GM18907 (cell line): ENCODE results near the gene SPIRE2.
"Not testable (repeated sequence)": the region's sequence is repeated elsewhere in the genome, so short reads cannot be mapped to it uniquely, and the experiment has no call there.

Experiments used
- ATAC-seq: cut with Tn5 transposase; IDR thresholded peaks from one replicate; pipeline ENCODE4 v1.9.1; 2021; ENCODE audit warnings: mild to moderate bottlenecking, moderate library complexity; ENCODE audit not compliant: unreplicated experiment

The SPIRE2 gene

DNA sequence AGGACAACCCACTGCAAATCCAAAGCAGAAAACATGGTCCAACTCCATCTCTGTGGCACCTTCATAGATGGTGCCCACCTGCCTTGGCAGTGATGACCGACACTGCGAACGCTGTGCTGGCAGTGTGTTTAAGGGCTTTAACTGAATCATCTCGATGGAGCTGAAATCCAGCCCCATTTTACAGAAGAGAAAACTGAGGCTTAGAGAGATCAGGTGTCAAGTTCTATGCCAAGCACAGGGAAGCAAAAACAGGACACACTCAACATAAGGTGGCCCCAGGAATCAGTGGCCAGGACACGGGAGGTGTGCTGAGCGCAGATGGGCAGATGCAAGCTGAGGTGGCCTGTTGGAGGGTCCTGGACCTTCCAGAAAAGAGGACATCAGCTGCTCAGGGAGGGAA lies 34.5 kb downstream of the SPIRE2 start:
- ATAC-seq: no peak

DNA sequence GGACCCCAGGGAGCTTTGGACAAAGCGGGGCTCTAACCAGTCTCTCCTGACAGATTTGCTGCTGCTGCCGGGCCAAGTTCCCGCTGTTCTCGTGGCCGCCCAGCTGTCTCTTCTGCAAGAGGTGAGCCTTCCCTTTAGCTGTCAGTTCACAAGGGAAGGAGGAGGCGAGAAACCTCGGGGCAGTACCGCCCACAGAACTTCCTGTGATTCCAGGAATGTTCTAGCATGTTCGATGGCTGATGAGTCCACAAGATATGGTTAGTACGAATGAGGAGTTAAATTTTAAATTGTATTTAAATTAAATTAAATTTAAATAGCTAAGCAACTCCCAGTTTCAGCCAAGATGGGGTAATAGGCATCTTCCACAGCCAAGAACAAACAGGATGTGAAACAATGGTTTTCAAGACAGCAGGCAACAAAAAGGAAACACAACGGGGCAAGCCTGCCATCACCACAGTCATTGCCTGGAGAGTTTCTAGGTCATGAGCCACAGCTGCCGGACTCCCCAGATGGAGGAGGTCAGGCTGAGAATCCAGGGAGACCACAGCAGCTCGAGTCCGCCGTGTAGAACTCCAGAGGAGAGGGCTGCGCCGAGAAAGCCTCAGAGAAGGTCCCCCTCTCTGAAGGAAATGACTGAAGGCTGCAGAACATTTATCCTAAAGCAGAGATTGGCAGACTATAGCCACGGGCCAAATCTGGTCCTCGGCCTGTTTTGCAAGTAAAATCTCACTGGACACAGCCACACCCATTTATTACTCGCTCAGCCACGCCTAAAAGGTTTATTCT lies 35.7 kb downstream of the SPIRE2 start:
- peak; percentile 75 for ATAC-seq

DNA sequence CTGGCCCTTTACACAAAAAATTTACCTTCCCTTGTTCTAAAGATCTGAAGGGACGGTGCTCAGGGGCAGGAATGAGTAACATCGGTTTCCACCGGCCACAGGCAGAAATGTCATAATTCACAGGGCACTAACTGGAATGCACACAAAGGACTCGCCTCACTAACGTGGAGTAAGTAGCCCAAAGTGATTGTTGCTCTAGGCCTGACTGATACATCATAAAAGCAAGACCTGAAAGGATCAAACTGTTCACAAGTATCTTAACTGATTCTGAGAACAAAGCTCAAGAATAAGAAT lies 36.2 kb downstream of the SPIRE2 start:
- ATAC-seq: no peak

DNA sequence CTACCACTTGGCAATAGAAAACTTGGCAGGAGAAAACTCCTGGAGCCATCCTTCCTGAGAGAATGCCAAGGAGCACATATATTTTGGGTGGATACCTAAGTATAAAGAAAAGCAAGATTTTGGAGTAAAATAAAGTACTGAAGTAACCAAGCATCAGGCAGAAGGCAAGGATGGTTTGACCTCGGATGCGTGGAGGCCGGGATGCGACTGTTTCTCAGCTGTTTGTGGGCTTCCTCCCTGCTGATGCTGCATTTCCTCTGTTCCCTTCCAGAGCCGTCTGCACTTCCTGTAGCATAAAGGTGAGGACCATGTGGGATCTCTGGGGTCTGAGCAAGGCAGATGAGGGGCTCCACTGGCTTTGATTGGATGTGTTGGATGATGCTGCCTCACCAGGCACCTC lies 39.6 kb downstream of the SPIRE2 start:
- ATAC-seq: no peak

DNA sequence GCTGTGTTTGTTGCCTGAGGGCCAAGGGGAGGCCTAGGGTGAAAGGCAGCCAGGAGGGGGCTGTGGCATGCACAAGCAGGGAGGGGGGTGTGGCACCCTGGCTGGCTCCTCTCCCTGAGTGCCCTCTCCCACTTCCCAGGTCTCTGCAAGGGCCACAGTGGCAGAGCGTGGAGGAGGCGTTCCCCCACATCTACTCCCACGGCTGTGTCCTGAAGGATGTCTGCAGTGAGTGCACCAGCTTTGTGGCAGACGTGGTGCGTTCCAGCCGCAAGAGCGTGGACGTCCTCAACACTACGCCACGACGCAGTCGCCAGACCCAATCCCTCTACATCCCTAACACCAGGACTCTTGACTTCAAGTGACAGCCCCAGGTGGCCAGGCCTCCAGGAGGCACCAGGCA lies 41.6 kb downstream of the SPIRE2 start:
- ATAC-seq: no peak

DNA sequence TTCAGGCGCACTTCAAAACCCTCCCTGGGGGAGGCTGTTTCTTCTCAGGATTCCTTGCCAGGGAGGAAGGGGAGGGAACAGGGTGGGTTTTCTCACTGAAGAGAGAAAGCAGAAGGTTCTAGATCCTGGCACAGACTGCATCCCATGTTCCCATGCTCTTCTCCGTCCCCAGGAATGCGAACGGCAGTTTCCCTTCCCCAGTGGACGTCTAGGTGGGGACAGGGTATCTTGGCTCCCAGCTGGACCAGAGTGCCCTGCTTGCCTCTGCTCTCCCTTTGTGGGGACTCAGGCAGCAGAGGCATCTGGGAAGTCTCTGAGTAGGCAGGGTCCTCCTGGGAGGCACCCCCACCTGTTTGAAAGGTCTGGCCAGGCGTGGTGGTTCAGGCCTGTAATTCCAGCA lies 42.2 kb downstream of the SPIRE2 start:
- ATAC-seq: no peak

DNA sequence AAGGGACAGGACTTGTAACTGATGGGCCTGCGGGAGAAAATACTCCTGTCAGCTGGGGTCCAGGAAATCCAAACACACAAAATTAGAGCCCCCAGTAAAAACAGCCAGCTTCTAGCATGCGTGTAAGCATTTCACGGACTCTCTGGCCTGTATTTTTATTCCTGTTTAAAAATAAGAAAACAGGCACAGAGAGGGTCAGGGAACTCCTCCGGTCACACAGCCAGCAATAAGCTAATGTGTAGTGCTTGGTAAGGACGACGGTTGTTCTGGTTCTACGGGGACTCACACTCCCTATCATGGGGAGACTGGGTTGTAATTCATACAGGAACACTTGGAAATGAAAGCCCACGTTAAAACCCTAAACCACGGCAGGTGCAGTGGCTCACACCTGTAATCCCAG lies 43.6 kb downstream of the SPIRE2 start:
- ATAC-seq: no peak

DNA sequence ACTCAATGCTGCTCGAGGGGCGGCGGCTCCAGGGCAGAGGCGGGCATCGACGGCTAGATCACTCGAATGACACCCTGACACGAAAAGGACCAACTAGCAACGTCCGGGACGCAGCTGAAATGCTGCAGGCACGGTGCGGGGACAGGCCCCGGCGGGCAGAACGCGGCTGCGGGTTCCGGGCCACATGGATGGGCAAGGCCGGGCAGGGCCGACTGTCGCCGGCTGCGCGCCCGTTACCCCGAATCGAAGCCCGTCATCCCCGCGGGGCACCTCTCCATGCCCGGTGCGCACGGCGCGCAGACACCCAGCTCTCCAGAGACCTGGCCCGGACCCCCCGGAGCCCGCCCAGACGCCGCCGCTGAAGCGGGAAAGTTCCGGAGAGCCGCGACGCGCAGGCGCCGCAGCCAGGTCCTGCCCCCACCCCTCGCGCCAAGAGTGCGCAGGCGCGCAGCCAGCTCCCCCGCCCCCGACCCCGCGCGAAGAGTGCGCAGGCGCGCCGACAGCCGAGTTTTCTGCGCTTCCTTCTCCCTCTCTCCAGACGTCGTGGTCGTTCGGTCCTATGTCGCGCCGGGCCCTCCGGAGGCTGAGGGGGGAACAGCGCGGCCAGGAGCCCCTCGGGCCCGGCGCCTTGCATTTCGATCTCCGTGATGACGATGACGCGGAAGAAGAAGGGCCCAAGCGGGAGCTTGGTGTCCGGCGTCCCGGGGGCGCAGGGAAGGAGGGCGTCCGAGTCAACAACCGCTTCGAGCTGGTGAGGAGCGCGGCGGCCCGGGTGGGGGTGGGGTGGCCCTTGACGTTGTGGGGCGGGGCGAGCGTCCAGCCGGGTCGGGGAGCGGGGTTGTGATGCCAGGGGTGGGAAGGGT lies 45.1 kb downstream of the SPIRE2 start, which contains the start of gene TCF25:
Gene TCF25 (plus strand): TSS at position 484 of the 863 bp plus-strand sequence. CDS start 76 bp downstream, at position 560.
- ATAC-seq: peak; percentile 57

DNA sequence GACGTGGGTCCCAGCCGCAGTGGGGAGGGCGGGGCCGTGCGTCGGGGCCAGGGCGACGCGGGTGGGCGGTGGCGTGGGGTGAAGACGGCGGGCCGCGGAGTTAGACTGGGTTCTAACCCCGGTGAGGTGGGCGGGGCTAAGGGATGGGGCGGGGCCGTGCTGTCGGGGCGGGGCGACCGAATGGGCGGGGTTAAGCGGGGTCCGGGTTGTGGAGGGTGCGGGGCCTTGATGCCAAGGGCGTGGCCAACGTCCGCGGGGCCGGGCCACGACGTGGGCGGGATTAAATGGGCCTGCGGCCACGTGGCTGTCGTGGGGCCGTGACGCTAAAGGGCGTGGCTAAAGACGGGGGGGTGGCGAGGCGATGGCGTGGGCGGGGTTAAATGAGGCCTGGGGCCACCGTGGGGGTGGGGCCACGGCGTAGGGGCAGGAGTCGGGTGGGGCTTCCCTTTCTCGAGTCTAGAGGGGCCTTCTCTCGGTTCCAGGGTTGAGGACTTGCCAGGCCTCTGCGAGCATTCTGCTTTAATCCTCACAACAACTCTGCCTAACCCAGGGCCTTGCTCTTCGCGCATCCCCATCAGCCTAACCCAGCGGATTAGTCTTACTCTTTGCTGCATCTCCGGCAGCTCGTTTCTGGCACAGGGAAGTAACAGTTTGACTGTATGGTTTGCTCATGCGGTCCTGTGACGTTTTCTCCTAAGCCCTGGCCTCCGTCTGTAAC lies 45.9 kb downstream of the SPIRE2 start:
- peak; percentile 53 for ATAC-seq

DNA sequence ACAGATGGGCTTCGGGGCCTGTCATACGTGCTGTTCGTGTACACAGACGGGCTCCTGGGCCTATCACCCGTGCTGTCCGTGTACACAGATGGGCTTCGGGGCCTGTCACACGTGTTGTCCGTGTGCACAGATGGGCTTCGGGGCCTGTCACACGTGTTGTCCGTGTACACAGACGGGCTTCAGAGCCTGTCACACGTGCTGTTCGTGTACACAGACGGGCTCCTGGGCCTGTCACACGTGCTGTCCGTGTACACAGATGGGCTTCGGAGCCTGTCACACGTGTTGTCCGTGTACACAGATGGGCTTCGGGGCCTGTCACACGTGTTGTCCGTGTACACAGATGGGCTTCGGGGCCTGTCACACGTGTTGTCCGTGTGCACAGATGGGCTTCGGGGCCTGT lies 50.8 kb downstream of the SPIRE2 start:
- ATAC-seq: not testable (repeated sequence)

DNA sequence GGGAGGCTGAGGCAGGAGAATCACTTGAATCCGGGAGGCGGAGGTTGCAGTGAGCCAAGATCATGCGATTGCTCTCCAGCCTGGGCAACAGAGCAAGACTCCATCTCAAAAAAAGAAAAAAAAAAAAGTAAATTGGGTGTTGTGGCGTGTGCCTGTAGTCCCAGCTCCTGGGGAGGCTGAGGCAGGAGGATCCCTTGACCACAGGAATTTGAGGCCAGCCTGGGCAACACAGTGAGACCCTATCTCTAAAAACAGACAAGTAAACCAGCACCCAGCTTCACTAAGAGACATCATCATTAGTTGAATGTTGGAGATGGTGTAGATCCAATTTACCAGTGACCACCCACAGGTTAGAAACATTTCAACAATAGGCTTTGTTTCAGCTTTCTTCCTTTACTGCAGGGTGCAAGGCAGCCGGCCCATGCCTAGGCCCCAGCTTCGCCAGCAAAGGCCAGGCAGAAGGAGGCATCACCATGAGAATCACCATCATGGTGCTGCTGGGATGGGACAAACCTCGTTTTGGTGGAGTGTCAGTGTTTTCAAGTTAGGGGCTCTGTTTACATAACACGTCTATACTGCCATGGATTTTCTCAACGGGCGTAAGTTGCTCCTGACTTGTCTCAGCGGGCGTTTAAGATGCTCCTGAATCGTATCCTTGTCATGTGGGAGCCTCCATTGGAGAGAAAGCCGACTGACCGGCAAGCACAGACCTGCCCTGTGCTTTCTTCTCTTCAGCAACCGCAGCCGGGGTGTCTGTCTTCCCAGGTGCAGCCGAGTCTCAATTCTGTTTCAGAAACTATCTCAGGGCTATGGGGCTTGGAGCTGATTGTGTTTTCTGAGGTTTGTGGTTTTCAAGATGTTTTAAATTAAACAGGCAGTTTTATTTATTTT lies 52.4 kb downstream of the SPIRE2 start:
- no peak for ATAC-seq

DNA sequence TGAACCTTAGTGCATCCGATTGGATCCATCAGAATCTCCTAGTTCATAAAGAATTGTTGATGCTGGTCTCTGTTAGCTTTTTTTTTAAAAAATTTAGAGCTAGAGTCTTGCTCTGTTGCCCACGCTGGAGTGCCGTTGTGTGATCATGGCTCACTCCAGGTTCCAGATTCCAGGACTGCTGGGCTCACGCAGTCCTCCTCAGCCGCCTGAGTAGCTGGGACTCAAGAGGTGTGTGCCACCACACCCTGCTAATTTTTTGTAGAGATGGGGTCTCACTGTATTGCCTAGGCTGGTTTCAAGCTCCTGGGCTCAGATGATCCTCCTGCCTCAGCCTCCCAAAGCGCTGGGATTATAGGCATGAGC lies 53.1 kb downstream of the SPIRE2 start:
- ATAC-seq: no peak

DNA sequence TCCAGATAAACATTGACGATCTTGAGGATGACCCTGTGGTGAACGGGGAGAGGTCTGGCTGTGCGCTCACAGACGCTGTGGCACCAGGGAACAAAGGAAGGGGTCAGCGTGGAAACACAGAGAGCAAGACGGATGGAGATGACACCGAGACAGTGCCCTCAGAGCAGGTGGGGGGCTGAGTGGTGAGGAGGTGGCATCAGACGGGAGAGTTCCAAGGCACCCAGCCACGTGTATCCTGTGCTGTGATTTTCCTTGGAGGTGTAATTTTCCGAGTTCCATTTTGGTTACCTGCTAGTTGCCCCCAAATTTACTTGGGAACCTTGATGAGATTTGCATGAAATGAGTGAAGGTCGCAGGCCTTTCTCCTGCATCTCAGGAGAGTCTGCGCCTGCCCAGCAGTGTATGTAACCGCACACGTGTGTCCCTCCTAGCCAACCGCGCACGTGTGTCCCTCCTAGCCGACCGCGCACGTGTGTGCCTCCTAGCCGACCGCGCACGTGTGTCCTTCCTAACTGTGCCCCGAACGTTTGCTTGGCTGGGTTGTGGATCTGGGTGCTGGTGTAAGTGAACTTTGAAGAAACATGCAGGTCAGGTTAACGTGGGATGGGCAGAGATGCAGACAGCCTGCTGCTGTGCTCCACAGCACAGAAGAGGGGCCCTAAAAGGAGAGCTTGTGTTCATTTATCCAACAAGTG lies 55.2 kb downstream of the SPIRE2 start:
- ATAC-seq: no peak

DNA sequence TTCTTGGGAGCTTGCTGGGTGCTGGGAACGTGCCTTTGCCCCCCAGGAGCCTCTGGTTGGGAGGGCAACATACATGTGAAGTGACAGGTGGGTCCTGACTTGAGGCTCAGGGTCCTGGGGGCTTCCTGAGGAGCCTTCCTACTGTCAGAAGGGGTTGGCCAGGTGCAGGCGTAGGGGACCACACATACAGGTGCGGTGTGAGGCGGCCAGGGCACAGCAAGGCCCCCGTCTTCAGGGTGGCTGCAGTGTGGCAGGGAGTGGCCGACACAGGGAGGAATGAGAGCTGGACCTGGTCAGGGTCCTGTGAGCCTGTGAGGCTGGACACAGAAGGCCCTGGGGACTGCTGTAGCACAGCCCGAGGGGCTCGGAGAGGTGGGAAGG lies 55.8 kb downstream of the SPIRE2 start:
- ATAC-seq: no peak

DNA sequence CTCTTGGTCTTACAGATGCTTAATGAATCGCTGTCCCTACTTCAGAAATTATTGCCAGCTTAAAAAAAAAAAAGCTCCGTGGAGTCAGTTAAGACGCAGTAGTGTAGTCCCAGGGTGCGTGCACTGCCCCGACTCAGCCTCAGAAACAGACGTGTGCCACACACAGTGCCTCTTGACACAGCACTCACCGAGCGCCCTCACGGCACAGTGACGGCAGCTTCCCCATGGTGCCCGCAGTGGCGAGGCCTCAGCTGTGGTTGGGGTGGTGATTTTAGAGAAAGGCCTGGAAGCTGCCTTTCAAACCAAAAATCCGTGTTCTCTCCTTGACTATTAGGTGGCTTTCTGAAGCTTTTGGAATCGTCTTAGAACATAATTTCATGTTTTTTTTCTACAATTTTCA lies 59.0 kb downstream of the SPIRE2 start:
- no peak for ATAC-seq

DNA sequence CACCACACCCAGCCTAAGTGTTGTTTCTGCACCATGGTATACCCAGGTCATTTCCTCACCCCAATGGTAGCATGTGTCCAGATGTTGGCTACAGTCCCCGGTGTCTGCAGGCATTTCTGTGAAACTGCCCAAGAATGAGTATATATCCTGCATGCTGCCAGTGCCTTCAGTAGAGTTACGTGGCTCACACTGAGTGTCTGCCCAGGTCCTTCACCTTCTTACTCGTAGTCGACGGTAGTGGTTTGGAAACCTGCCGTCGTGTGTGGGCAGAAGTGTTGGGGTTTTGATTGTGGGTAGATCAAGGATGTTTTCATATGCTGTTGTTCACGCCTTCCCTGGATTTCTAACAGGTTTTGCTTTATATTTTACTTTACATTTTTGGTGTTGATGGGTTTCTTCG lies 61.9 kb downstream of the SPIRE2 start:
- ATAC-seq: no peak

DNA sequence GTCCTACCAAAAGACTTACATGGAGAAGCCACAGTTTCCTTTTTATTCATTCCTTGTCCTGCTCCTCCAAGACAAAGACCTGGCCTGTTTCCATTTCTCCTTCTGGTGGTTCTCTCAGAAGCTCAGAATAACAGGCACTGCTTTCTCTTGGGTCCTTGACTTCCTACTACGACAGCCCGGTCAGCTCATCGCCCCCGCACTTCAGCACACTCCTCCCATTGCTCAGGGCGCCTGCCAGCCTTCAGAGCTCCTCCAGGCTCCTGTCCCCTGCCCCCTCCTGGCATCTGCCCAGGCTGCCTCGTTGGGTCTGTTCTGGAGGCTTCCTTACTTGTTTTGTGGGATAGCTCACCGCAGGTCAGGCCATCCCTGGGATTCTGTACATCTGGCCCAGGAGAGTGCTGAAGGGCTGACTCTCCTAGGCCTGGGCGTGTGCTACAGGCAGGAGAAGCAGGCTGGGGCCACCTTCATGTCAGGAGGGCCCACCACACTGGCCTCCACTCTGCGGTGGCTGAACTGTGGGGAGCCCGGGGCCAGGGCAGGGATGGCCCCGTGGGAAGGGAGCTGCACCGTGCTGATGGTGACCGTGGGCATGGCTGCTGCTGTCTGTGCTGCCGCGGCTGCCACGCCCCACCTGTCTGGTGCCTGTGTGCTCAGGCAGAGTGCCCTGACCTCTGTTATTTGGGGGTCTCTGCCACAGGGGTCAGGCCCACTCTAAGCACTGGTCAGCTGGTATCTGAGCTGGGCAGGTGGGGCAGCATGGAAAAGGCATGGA lies 62.8 kb downstream of the SPIRE2 start:
- no peak for ATAC-seq

DNA sequence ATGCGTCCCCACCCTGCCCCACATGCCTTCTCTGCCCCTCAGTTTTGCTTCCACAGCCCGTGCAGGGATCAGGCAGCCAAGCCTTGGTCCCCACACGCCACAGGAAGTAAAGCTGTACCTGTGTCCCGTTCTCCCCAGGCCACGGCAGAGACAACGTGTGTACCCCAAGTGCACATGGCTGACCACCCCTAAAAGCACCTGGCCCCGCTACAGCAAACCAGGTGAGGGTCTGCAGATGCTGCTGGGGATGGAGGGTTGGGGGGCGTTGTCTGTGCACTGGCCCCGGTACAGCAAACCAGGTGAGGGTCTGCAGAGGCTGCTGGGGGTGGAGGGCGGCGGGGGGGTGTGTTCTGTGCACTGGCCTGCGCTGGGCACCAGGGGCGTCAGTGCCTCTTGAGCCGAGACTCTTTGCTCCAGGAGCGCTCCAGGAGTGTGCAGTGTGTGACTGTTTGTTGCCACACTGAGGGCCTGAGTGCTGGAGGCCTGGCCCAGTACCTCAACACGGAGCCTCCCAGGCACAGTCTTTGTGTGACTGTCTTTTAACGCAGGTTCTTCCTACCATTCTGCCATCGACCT lies 63.9 kb downstream of the SPIRE2 start:
- no peak for ATAC-seq

DNA sequence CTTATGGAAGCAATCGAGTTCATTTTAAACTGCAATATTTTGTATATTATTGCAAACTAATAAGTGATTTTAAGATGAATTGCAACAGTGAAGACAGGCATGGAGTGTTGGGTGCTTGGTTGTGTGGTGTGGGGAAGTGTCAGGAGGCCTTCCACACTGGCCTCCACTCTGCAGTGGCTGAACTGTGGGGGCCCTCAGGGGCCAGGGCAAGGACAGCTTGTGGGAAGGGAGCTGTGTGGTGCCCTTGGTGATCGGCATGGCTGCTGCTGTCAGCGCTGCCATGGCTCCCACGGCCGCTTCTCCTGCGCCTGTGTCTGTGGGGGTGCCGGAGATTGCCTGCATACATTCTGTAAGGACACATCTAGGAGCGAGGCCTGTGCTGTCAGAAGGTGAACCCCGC lies 64.4 kb downstream of the SPIRE2 start:
- no peak for ATAC-seq
